Measurements from ENCODE around the gene SLC2A10. TPM values are rescaled to one million over a fixed set of nuclear protein-coding genes. Genes with fewer than 3 reads are reported as not detected.

SLC2A10 gene
- total and polyA plus RNA-seq, 2 experiments from 2014 or later: 4.9 to 14.6 TPM

GRCh38 chr20:46701986-46702385, 7.5 kb upstream of the SLC2A10 start:
- H3K27ac Mint-ChIP-seq: no peak overlapping the region
- Histone ChIP-seq H3K4me3 (no peak overlapping the region), H3F3A (replicated peaks; ENCODE audit: low read depth) (no peaks in the 10 kb centered on the region), H3K9me2 (ENCODE audit: insufficient read depth) (no peaks in the 10 kb centered on the region), H3K27ac (ENCODE audit: low read depth) (no peak overlapping the region), H3K36me3 (ENCODE audit: insufficient read depth) (0 out of 2 replicates have a peak, but pooled peaks cover 4% of the 10 kb centered on the region), H3K27me3 (ENCODE audit: insufficient read depth) (no peaks in the 10 kb centered on the region), H3K4me1 (ENCODE audit: insufficient read depth) (peaks cover 18% of the 10 kb centered on the region), H2AFZ (peak overlapping the region; percentile 82), H4K20me1 (replicated peaks; ENCODE audit: insufficient read depth) (no peaks in the 10 kb centered on the region), H3K79me2 (replicated peaks; ENCODE audit: insufficient read depth) (no peaks in the 10 kb centered on the region), H3K4me2 (0 out of 2 replicates have a peak overlapping the region, but pooled peaks have one; percentile 37)
- TF ChIP-seq POLR2AphosphoS5 (IDR thresholded peaks at IDR 0.05; ENCODE audit: low read depth) (no peak), CREB1 (CRISPR knock-in tag; IDR thresholded peaks at IDR 0.05; ENCODE audit: low read depth) (no peak), ZNF114 (CRISPR knock-in tag; IDR thresholded peaks at IDR 0.05) (no peak), JUNB (IDR thresholded peaks at IDR 0.05; ENCODE audit: unreplicated experiment) (no peak), REST (IDR thresholded peaks at IDR 0.05; ENCODE audit: unreplicated experiment) (no peak), EZH2phosphoT487 (IDR thresholded peaks at IDR 0.05; ENCODE audit: unreplicated experiment) (no peak), CTCF (conservative IDR thresholded peaks at IDR 0.05; ENCODE audit: low read depth in 2 of 2) (no peak), EZH2 (IDR thresholded peaks at IDR 0.05; ENCODE audit: low read depth, unreplicated experiment) (no peak), ZNF331 (CRISPR knock-in tag; IDR thresholded peaks at IDR 0.05; ENCODE audit: low read depth) (no peak), NANOG (IDR thresholded peaks at IDR 0.05; ENCODE audit: borderline replicate concordance) (no peak), STAT1 (IDR thresholded peaks at IDR 0.05; ENCODE audit: unreplicated experiment) (no peak)
- TF ChIP-seq, protein P1, sequence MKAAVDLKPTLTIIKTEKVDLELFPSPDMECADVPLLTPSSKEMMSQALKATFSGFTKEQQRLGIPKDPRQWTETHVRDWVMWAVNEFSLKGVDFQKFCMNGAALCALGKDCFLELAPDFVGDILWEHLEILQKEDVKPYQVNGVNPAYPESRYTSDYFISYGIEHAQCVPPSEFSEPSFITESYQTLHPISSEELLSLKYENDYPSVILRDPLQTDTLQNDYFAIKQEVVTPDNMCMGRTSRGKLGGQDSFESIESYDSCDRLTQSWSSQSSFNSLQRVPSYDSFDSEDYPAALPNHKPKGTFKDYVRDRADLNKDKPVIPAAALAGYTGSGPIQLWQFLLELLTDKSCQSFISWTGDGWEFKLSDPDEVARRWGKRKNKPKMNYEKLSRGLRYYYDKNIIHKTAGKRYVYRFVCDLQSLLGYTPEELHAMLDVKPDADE (IDR thresholded peaks at IDR 0.05): no peak
- TF ChIP-seq, protein P2, sequence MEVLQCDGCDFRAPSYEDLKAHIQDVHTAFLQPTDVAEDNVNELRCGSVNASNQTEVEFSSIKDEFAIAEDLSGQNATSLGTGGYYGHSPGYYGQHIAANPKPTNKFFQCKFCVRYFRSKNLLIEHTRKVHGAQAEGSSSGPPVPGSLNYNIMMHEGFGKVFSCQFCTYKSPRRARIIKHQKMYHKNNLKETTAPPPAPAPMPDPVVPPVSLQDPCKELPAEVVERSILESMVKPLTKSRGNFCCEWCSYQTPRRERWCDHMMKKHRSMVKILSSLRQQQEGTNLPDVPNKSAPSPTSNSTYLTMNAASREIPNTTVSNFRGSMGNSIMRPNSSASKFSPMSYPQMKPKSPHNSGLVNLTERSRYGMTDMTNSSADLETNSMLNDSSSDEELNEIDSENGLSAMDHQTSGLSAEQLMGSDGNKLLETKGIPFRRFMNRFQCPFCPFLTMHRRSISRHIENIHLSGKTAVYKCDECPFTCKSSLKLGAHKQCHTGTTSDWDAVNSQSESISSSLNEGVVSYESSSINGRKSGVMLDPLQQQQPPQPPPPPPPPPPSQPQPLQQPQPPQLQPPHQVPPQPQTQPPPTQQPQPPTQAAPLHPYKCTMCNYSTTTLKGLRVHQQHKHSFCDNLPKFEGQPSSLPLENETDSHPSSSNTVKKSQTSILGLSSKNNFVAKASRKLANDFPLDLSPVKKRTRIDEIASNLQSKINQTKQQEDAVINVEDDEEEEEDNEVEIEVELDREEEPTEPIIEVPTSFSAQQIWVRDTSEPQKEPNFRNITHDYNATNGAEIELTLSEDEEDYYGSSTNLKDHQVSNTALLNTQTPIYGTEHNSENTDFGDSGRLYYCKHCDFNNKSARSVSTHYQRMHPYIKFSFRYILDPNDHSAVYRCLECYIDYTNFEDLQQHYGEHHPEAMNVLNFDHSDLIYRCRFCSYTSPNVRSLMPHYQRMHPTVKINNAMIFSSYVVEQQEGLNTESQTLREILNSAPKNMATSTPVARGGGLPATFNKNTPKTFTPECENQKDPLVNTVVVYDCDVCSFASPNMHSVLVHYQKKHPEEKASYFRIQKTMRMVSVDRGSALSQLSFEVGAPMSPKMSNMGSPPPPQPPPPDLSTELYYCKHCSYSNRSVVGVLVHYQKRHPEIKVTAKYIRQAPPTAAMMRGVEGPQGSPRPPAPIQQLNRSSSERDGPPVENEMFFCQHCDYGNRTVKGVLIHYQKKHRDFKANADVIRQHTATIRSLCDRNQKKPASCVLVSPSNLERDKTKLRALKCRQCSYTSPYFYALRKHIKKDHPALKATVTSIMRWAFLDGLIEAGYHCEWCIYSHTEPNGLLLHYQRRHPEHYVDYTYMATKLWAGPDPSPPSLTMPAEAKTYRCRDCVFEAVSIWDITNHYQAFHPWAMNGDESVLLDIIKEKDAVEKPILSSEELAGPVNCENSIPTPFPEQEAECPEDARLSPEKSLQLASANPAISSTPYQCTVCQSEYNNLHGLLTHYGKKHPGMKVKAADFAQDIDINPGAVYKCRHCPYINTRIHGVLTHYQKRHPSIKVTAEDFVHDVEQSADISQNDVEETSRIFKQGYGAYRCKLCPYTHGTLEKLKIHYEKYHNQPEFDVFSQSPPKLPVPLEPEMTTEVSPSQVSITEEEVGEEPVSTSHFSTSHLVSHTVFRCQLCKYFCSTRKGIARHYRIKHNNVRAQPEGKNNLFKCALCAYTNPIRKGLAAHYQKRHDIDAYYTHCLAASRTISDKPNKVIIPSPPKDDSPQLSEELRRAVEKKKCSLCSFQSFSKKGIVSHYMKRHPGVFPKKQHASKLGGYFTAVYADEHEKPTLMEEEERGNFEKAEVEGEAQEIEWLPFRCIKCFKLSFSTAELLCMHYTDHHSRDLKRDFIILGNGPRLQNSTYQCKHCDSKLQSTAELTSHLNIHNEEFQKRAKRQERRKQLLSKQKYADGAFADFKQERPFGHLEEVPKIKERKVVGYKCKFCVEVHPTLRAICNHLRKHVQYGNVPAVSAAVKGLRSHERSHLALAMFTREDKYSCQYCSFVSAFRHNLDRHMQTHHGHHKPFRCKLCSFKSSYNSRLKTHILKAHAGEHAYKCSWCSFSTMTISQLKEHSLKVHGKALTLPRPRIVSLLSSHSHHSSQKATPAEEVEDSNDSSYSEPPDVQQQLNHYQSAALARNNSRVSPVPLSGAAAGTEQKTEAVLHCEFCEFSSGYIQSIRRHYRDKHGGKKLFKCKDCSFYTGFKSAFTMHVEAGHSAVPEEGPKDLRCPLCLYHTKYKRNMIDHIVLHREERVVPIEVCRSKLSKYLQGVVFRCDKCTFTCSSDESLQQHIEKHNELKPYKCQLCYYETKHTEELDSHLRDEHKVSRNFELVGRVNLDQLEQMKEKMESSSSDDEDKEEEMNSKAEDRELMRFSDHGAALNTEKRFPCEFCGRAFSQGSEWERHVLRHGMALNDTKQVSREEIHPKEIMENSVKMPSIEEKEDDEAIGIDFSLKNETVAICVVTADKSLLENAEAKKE (CRISPR knock-in tag; IDR thresholded peaks at IDR 0.05): no peak
- peaks cover 6% of the 10 kb centered on the region for H3K36me3 Mint-ChIP-seq (ENCODE audit: low read depth)
- peaks cover 26% of the 10 kb centered on the region for H3K4me1 Mint-ChIP-seq
- no peak overlapping the region for H3K4me3 Mint-ChIP-seq
- H3K27me3 Mint-ChIP-seq (ENCODE audit: insufficient read depth, low read depth, poor library complexity): peaks cover 2% of the 10 kb centered on the region
- ATAC-seq: no peak
- H3K9me3 Mint-ChIP-seq: peaks cover 24% of the 10 kb centered on the region
- no peak for DNase-seq (ENCODE audit: low spot score)

All from GM23338 (cell line).